ENCODE results near the gene SUPV3L1. TPM values are rescaled to one million over a fixed set of nuclear protein-coding genes. Genes with fewer than 3 reads are reported as not detected.
A peak's percentile ranks its signal among the peaks of the same experiment; 100 is the strongest.

The SUPV3L1 gene
- total RNA-seq, 1 experiment from 2014 or later = 57.3 TPM

DNA sequence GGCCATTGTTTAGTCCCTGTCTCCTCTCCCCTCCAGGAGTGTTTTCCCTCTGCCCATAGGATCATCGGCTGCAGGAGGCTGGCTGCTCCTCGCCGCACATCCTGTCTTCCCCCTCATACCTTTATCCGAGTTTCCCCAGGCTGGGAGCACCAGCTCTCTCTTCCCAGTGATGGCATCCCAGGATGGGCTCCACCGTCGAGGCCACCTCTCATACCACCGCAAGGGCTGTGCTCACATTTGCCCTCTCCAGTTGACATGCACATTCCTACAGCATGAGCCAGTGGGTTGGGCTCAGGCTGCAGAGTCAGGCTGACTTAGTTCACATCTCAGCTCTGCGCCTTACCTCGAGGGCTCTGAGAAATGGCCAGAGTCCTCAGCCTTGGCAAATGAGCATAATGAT lies 52.2 kb downstream of the SUPV3L1 start:
- H3K9me3 Mint-ChIP-seq = no peaks in the 10 kb centered on the region
- no peak overlapping the region for H3K4ac ChIP-seq (ENCODE audit: low read depth, low read length)
- no peak overlapping the region for H2AK5ac ChIP-seq (ENCODE audit: insufficient read length, low read length)
- no peak overlapping the region for H3K18ac ChIP-seq (ENCODE audit: insufficient read length, low read depth, low read length)
- no peak overlapping the region for H4K8ac ChIP-seq (replicated peaks; ENCODE audit: insufficient read length, low read depth, low read length)
- no peak overlapping the region for H4K5ac ChIP-seq (ENCODE audit: insufficient read length, low read depth, low read length)
- H4K91ac ChIP-seq (ENCODE audit: insufficient read length, low read depth, low read length) = no peak overlapping the region
- TF ChIP-seq, protein P1, sequence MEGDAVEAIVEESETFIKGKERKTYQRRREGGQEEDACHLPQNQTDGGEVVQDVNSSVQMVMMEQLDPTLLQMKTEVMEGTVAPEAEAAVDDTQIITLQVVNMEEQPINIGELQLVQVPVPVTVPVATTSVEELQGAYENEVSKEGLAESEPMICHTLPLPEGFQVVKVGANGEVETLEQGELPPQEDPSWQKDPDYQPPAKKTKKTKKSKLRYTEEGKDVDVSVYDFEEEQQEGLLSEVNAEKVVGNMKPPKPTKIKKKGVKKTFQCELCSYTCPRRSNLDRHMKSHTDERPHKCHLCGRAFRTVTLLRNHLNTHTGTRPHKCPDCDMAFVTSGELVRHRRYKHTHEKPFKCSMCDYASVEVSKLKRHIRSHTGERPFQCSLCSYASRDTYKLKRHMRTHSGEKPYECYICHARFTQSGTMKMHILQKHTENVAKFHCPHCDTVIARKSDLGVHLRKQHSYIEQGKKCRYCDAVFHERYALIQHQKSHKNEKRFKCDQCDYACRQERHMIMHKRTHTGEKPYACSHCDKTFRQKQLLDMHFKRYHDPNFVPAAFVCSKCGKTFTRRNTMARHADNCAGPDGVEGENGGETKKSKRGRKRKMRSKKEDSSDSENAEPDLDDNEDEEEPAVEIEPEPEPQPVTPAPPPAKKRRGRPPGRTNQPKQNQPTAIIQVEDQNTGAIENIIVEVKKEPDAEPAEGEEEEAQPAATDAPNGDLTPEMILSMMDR (conservative IDR thresholded peaks at IDR 0.05) = no peak
- H3K79me2 ChIP-seq (ENCODE audit: insufficient read depth, low read length) = no peaks in the 10 kb centered on the region
- no peaks in the 10 kb centered on the region for H4K20me1 ChIP-seq (ENCODE audit: control insufficient read depth, insufficient read depth, insufficient read length)
- no peaks in the 10 kb centered on the region for H3K36me3 Mint-ChIP-seq (ENCODE audit: insufficient read depth in 1 of 3, low read depth in 3 of 3)
- no peak overlapping the region for H2BK5ac ChIP-seq (ENCODE audit: insufficient read length, low read length)
- H3K4me1 Mint-ChIP-seq = peaks cover 13 to 18% of the 10 kb centered on the region in 2 experiments
- no peak overlapping the region for H2BK12ac ChIP-seq (ENCODE audit: insufficient read length, low read depth, low read length)
- H2BK120ac ChIP-seq (ENCODE audit: low read depth, low read length, poor library complexity, severe bottlenecking) = no peak overlapping the region
- H3K79me1 ChIP-seq (ENCODE audit: insufficient read depth, low read depth, low read length, poor library complexity, severe bottlenecking) = no peaks in the 10 kb centered on the region
- no peak overlapping the region for H3K27ac Mint-ChIP-seq
- H3K4me1 ChIP-seq (ENCODE audit: insufficient read depth, low read length) = peaks cover 6% of the 10 kb centered on the region; the same call in 1 of the 2 replicates
- H3K27me3 Mint-ChIP-seq (ENCODE audit: low read depth) = peaks cover 2% of the 10 kb centered on the region
- no peak overlapping the region; a peak in 1 of 5 replicates for H3K4me3 Mint-ChIP-seq
- H3T11ph ChIP-seq (ENCODE audit: low read length) = no peak overlapping the region
- no peak overlapping the region for H3K9ac ChIP-seq (ENCODE audit: extremely low read depth, insufficient read length, low read length)
- DNase-seq = peak; percentile 52
- H3K27ac ChIP-seq (ENCODE audit: insufficient read length, low read depth, low read length) = no peak overlapping the region
- H2AFZ ChIP-seq (ENCODE audit: low read length) = no peak overlapping the region
- no peak overlapping the region for H3K23ac ChIP-seq (ENCODE audit: insufficient read length, low read depth, low read length)
- no peak overlapping the region for H3K56ac ChIP-seq (ENCODE audit: insufficient read length, low read depth, low read length)
- no peak overlapping the region for H3K4me2 ChIP-seq (ENCODE audit: insufficient read depth, insufficient read length, low read length)
- H3K14ac ChIP-seq (ENCODE audit: insufficient read depth, low read length) = no peak overlapping the region; the same call in 1 of the 2 replicates
- no peaks in the 10 kb centered on the region for H3K23me2 ChIP-seq (ENCODE audit: insufficient read length, low read depth, low read length, poor library complexity, severe bottlenecking)
- WGBS (ENCODE audit: extremely low coverage, insufficient read length, low lambda C conversion rate) = no CpG with 5 or more reads among the region's 9 CpGs
- H3K9me3 ChIP-seq (ENCODE audit: control insufficient read depth, low read depth, low read length) = no peaks in the 10 kb centered on the region
- H2BK20ac ChIP-seq (ENCODE audit: low read depth, low read length, poor library complexity, severe bottlenecking) = no peak overlapping the region
- no peaks in the 10 kb centered on the region; the same call in 1 of the 2 replicates for H3K27me3 ChIP-seq (ENCODE audit: insufficient read depth, low read length)
- no peak overlapping the region for H2BK15ac ChIP-seq (ENCODE audit: low read depth, low read length)

All from H9 (cell line).